Pancreas (tissue), 10 donors: Measurements from ENCODE around the gene CXADR. TPM values are rescaled to one million over a fixed set of nuclear protein-coding genes. Genes with fewer than 3 reads are reported as not detected.

Experiments used
- ATAC-seq, 4 donors: fragments of 200-7000 bp; cut with Tn5 transposase; one replicate each; pipeline versions ENCODE4 v1.8.0 to v1.9.1; 2020; ENCODE audit warnings: mild to moderate bottlenecking in 4 of 4, moderate library complexity in 4 of 4
- DNase-seq, 6 donors: peaks; one replicate each; pipeline ENCODE4 v3.0.0-alpha.2; 2020
- FAIRE-seq: peaks from 2 replicates; lab custom pipeline; 2012; peaks lifted over from hg19 to GRCh38; lab: Jason Lieb, UNC
- H3K27ac ChIP-seq, 4 donors: fragments of 200-600 bp; sonication (generic); 1 replicate in 3 of 4; 2 replicates in 1 of 4; pipeline versions ENCODE4 v1.5.0 to v1.8.0; 2020
- H3K27me3 ChIP-seq, 4 donors: fragments of 200-600 bp; one replicate each; pipeline ENCODE4 v1.8.0; 2021
- H3K36me3 ChIP-seq, 3 donors: fragments of 200-600 bp; sonication (generic) in 1 of 3; one replicate each; pipeline versions ENCODE4 v1.5.0 to v1.8.0; 2020 to 2021
- H3K4me1 ChIP-seq, 3 donors: fragments of 200-600 bp; one replicate each; pipeline ENCODE4 v1.8.0; 2021
- H3K4me3 ChIP-seq, 4 donors: fragments of 200-600 bp; sonication (generic) in 2 of 4; one replicate each; pipeline versions ENCODE4 v1.5.0 to v1.8.0; 2020 to 2021
- H3K9me3 ChIP-seq, 4 donors: fragments of 200-600 bp; one replicate each; pipeline ENCODE4 v1.8.0; 2021
- CTCF ChIP-seq, 4 donors: fragments of 200-600 bp; sonication (generic) in 3 of 4; IDR thresholded peaks; one replicate each; pipeline versions ENCODE4 v1.5.0 to v1.8.0; 2021; ENCODE audit warnings: antibody characterized with exemption in 4 of 4
- WGBS, 2 donors: extraction: QIAGEN DNeasy Blood & Tissue Kit; methylation state at CpG; one replicate each; pipeline ENCODE4 v1.1.7; 2013; 5-methylcytosine and 5-hydroxymethylcytosine counted together
- intact Hi-C, 3 donors: fragments of 100-400 bp; cut with DNase I; formaldehyde crosslinking; loops; one replicate each; pipeline versions ENCODE4 v1.11.1 to v1.14.2; 2022
- polyA plus RNA-seq, 2 donors: library from polyadenylated mRNA; stranded (reverse); fragments of 200-250 nt; gene quantifications; one replicate each; pipeline ENCODE4 v1.2.3, GENCODE V29; 2013
- total RNA-seq, 6 donors: library from RNA; stranded (reverse); fragmentation: NEBNext Ultra II Directional in 4 of 6; extraction: Animal tissue kit (Norgen Biotek cat#: 25700) in 4 of 6; gene quantifications; one replicate each; pipeline versions ENCODE4 v1.2.1 to v1.2.4, GENCODE V29; 2021 to 2023
- donor health status: healthy with polysubstance abuse.
- donor health status: DM: no; HTN: no; CAD: no; lungs with moderate emphysema.
- donor health status: DM: no; HTN: no; CAD: no.
- donor health status: control.
- donor health status: control.
- donor health status: Bipolar disorder and iron deficiency.
- donor health status: DM: yes; HTN: yes; CAD: no.
- donor health status: DM: no; HTN: no; CAD: no.
- donor health status: DM: no; HTN: no; CAD: no.
- donor health status: DM: yes; HTN: yes; CAD: no.

The CXADR gene
- total and polyA plus RNA-seq, 8 donors, result 5.1 to 24.8 (median 15.1) TPM

- TF ChIP-seq CTCF (IDR thresholded peaks at IDR 0.05), result no peak
- DNase-seq (no peak), FAIRE-seq (no peak), ATAC-seq (no peak)
- Histone ChIP-seq H3K4me3 (no peak overlapping the region), H3K36me3 (no peaks in the 10 kb centered on the region), H3K27ac (no peak overlapping the region), H3K9me3 (no peaks in the 10 kb centered on the region), H3K4me1 (peaks cover 0 to 4% (median 0%) of the 10 kb centered on the region in 3 donors), H3K27me3 (no peaks in the 10 kb centered on the region)
- intact Hi-C loops, result no loop called here
- WGBS, 2 donors, result 82 to 85% methylated on average over 1 of the region's 1 CpG
Measured at GRCh38 chr21:17577701-17578100, 64.9 kb downstream of the CXADR start.

- Histone ChIP-seq H3K9me3 (no peaks in the 10 kb centered on the region), H3K4me3 (no peak overlapping the region), H3K27me3 (no peaks in the 10 kb centered on the region), H3K27ac (no peak overlapping the region), H3K36me3 (no peaks in the 10 kb centered on the region), H3K4me1 (peaks cover 0 to 4% (median 0%) of the 10 kb centered on the region in 3 donors)
- intact Hi-C loops, result no loop called here
- ATAC-seq, result peak; percentile 38 to 75 (median 65)
- FAIRE-seq, result no peak
- TF ChIP-seq CTCF (IDR thresholded peaks at IDR 0.05), result no peak
- 81 to 83% methylated on average over 2 of the region's 2 CpGs for WGBS, 2 donors
- no peak for DNase-seq
Measured at GRCh38 chr21:17578162-17578561, 65.3 kb downstream of the CXADR start.

GRCh38 chr21:17578876-17579275 is 66.0 kb downstream of the CXADR start:
- Histone ChIP-seq H3K9me3 (no peaks in the 10 kb centered on the region), H3K27ac (no peak overlapping the region), H3K36me3 (no peaks in the 10 kb centered on the region), H3K27me3 (no peaks in the 10 kb centered on the region), H3K4me1 (peaks cover 0 to 4% (median 0%) of the 10 kb centered on the region in 3 donors), H3K4me3 (no peak overlapping the region)
- ATAC-seq (no peak), DNase-seq (no peak), FAIRE-seq (no peak)
- TF ChIP-seq CTCF (IDR thresholded peaks at IDR 0.05), result no peak
- 74 to 78% methylated on average over 2 of the region's 2 CpGs for WGBS, 2 donors
- intact Hi-C loops, result no loop called here

- Histone ChIP-seq H3K36me3 (no peaks in the 10 kb centered on the region), H3K4me3 (no peak overlapping the region), H3K4me1 (peaks cover 0 to 4% (median 0%) of the 10 kb centered on the region in 3 donors), H3K27ac (no peak overlapping the region), H3K27me3 (no peaks in the 10 kb centered on the region), H3K9me3 (no peaks in the 10 kb centered on the region)
- intact Hi-C loops, result loop anchor here in 1 of 3 donors (10.0 kb wide), 1 partner anchor 196 kb away; no protein-coding TSS in a partner anchor
- WGBS, 2 donors, result 94 to 97% methylated on average over 8 of the region's 8 CpGs
- ATAC-seq, result no peak
- no peak for FAIRE-seq
- no peak for TF ChIP-seq CTCF (IDR thresholded peaks at IDR 0.05)
- DNase-seq, result no peak
Measured at GRCh38 chr21:17580319-17580718, 67.5 kb downstream of the CXADR start.

- no peak for FAIRE-seq
Measured at GRCh38 chr21:17583898-17584297, 71.1 kb downstream of the CXADR start.

More at GRCh38 chr21:17583898-17584297, 71.1 kb downstream of the CXADR start:
- no peaks in the 10 kb centered on the region for H3K4me1 ChIP-seq
- no peak overlapping the region for H3K27ac ChIP-seq
- TF ChIP-seq CTCF (IDR thresholded peaks at IDR 0.05), result no peak
- DNase-seq, result no peak
- no peaks in the 10 kb centered on the region for H3K9me3 ChIP-seq
- 72 to 78% methylated on average over 3 of the region's 3 CpGs for WGBS, 2 donors
- H3K27me3 ChIP-seq, result no peaks in the 10 kb centered on the region
- H3K36me3 ChIP-seq, result no peaks in the 10 kb centered on the region
- no peak overlapping the region for H3K4me3 ChIP-seq
- intact Hi-C loops, result loop anchor here in 1 of 3 donors (10.0 kb wide), 1 partner anchor 199 kb away; no protein-coding TSS in a partner anchor
- ATAC-seq, result no peak
